Loucy (cell line): Measurements from ENCODE around the gene KIF13A.
"Not testable (repeated sequence)": the region's sequence is repeated elsewhere in the genome, so short reads cannot be mapped to it uniquely, and the experiment has no call there.

ENCODE experiments used
- H2AFZ ChIP-seq: fragments of 200-600 bp; sonication (generic); 2 replicates; pipeline ENCODE4 v1.6.0; 2016; ENCODE audit warnings: antibody characterized with exemption, mild to moderate bottlenecking, low read length, moderate library complexity
- H3F3A ChIP-seq: fragments of 200-600 bp; 2 replicates; pipeline ENCODE4 v1.6.0; 2016; ENCODE audit warnings: antibody characterized with exemption, low read depth, mild to moderate bottlenecking
- H3K27me3 ChIP-seq: fragments of 200-600 bp; sonication (generic); 2 replicates; pipeline ENCODE4 v1.6.1; 2014; ENCODE audit warnings: low read length, mild to moderate bottlenecking; ENCODE audit not compliant: insufficient read depth, poor library complexity, severe bottlenecking
- H3K36me3 ChIP-seq: fragments of 200-600 bp; sonication (generic); 2 replicates; pipeline ENCODE4 v1.6.1; 2016; ENCODE audit warnings: low read length; ENCODE audit not compliant: insufficient read depth
- H3K4me1 ChIP-seq: fragments of 200-600 bp; sonication (generic); 2 replicates; pipeline ENCODE4 v1.5.1; 2014; ENCODE audit warnings: low read length, mild to moderate bottlenecking; ENCODE audit not compliant: insufficient read depth, poor library complexity, severe bottlenecking
- H3K4me2 ChIP-seq: fragments of 200-600 bp; sonication (generic); 2 replicates; pipeline ENCODE4 v1.6.0; 2014; ENCODE audit warnings: antibody characterized with exemption, low read length, low read depth, mild to moderate bottlenecking; ENCODE audit not compliant: poor library complexity, severe bottlenecking
- H3K4me3 ChIP-seq: fragments of 200-600 bp; sonication (generic); 2 replicates; pipeline ENCODE4 v1.5.1; 2014; ENCODE audit warnings: low read length, mild to moderate bottlenecking, mixed read lengths; ENCODE audit not compliant: poor library complexity, severe bottlenecking
- H3K79me2 ChIP-seq: fragments of 200-600 bp; sonication (generic); 2 replicates; pipeline ENCODE4 v1.6.1; 2014; ENCODE audit warnings: low read length; ENCODE audit not compliant: insufficient read depth
- H3K9ac ChIP-seq: fragments of 200-600 bp; sonication (generic); 2 replicates; pipeline ENCODE4 v1.6.0; 2014; ENCODE audit warnings: mild to moderate bottlenecking, low read depth, low read length, moderate library complexity; ENCODE audit not compliant: poor library complexity, severe bottlenecking
- H3K9me2 ChIP-seq: fragments of 200-600 bp; sonication (generic); replicated peaks from 2 replicates; pipeline ENCODE4 v1.6.1; 2016; ENCODE audit warnings: low read depth, low read length, mixed read lengths
- H3K9me3 ChIP-seq: fragments of 200-600 bp; sonication (generic); 2 replicates; pipeline ENCODE4 v1.6.1; 2014; ENCODE audit warnings: mild to moderate bottlenecking, antibody characterized with exemption, low read length, low read depth; ENCODE audit not compliant: insufficient read depth
- H4K20me1 ChIP-seq: fragments of 200-600 bp; sonication (generic); 2 replicates; pipeline ENCODE4 v1.6.0; 2014; ENCODE audit warnings: antibody characterized with exemption, low read length, mild to moderate bottlenecking; ENCODE audit not compliant: insufficient read depth, poor library complexity, severe bottlenecking
- EZH2phosphoT487 ChIP-seq: fragments of 200-600 bp; IDR thresholded peaks from 2 replicates; pipeline ENCODE4 v1.6.1; 2018; ENCODE audit warnings: antibody characterized with exemption, mild to moderate bottlenecking, moderate library complexity, borderline replicate concordance
- TF ChIP-seq, protein P1 (sequence below): fragments of 200-600 bp; sonication (generic); conservative IDR thresholded peaks from 2 replicates; pipeline ENCODE4 v1.5.1; 2014; ENCODE audit warnings: mild to moderate bottlenecking, antibody characterized with exemption, low read length

KIF13A gene

DNA sequence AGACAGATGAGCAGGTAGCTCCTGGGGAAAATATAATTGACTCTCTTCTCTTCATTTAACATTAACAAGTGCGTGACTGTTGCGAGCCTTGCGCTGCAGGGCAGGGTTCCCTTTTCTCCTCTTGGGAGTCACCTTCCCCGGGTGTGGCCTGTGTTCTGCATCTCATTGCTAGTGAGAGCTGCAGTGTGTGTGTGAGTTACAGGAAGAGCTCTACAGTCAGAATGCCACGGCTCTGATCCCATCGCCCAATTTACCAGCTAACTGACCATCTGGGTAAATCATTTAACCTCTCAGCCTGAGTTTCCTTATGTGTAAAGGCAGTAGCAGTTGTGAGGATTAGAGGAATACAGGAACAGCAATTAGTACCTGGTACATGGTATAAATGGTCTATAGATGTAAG lies 173.9 kb downstream of the KIF13A start:
- Histone ChIP-seq H3K27me3 (no peaks in the 10 kb centered on the region), H3K36me3 (no peaks in the 10 kb centered on the region), H4K20me1 (no peaks in the 10 kb centered on the region), H3K9ac (no peak overlapping the region), H3F3A (no peaks in the 10 kb centered on the region), H3K4me2 (no peak overlapping the region), H3K9me3 (no peaks in the 10 kb centered on the region), H3K4me1 (no peaks in the 10 kb centered on the region), H3K79me2 (no peaks in the 10 kb centered on the region), H3K9me2 (no peaks in the 10 kb centered on the region), H3K4me3 (no peak overlapping the region), H2AFZ (no peak overlapping the region)
- TF ChIP-seq EZH2phosphoT487, result no peak
- TF ChIP-seq, protein P1, sequence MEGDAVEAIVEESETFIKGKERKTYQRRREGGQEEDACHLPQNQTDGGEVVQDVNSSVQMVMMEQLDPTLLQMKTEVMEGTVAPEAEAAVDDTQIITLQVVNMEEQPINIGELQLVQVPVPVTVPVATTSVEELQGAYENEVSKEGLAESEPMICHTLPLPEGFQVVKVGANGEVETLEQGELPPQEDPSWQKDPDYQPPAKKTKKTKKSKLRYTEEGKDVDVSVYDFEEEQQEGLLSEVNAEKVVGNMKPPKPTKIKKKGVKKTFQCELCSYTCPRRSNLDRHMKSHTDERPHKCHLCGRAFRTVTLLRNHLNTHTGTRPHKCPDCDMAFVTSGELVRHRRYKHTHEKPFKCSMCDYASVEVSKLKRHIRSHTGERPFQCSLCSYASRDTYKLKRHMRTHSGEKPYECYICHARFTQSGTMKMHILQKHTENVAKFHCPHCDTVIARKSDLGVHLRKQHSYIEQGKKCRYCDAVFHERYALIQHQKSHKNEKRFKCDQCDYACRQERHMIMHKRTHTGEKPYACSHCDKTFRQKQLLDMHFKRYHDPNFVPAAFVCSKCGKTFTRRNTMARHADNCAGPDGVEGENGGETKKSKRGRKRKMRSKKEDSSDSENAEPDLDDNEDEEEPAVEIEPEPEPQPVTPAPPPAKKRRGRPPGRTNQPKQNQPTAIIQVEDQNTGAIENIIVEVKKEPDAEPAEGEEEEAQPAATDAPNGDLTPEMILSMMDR, result no peak

DNA sequence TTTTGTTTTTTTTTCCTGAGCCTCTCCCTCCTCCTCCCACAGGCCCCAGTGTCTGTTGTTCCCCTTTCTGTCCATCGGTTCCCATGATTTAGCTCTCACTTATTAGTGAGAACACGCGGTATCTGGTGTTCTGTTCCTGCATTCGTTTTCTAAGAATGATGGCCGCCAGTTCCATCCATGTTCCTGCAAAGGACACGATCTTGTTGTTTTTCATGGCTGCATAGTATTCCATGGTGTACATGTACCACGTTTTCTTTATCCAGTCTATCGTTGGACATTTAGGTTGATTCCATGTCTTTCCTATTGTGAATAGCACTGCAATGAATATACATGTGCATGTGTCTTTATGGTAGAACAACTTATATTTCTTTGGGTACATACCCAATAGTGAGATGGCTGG lies 175.1 kb downstream of the KIF13A start:
- TF ChIP-seq, protein P1, result no peak
- no peak for TF ChIP-seq EZH2phosphoT487
- no peak overlapping the region for H3K9ac ChIP-seq

DNA sequence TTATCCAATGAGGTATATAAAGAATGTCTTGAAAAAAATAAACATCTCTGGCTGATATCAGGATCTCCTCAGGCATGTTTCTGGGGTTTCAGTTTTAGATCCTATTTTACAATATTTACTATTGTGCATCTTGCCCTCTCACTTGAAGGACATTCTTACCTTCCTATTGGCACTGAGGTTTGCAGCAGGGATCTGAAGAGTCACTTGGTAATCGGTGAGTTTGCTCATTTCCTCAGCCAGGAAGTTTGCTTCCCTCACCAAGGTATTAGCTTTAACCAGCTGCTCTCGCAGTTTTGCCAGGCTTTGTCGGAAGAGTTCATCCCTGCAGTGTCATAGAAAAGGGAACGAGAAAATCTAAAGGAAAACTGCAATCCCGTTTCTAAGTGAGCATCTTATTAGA lies 178.8 kb downstream of the KIF13A start:
- TF ChIP-seq, protein P1, result no peak
- TF ChIP-seq EZH2phosphoT487, result no peak

More for the DNA sequence above, 175.1 kb downstream of the KIF13A start:
- H3K36me3 ChIP-seq, result no peaks in the 10 kb centered on the region
- H3K9me3 ChIP-seq, result no peaks in the 10 kb centered on the region
- no peak overlapping the region for H3K4me3 ChIP-seq
- no peaks in the 10 kb centered on the region for H3K79me2 ChIP-seq
- H3K9me2 ChIP-seq, result no peaks in the 10 kb centered on the region
- no peak overlapping the region for H2AFZ ChIP-seq
- H3K4me1 ChIP-seq, result no peaks in the 10 kb centered on the region
- H4K20me1 ChIP-seq, result no peaks in the 10 kb centered on the region
- no peaks in the 10 kb centered on the region for H3K27me3 ChIP-seq
- no peaks in the 10 kb centered on the region for H3F3A ChIP-seq
- no peak overlapping the region for H3K4me2 ChIP-seq

DNA sequence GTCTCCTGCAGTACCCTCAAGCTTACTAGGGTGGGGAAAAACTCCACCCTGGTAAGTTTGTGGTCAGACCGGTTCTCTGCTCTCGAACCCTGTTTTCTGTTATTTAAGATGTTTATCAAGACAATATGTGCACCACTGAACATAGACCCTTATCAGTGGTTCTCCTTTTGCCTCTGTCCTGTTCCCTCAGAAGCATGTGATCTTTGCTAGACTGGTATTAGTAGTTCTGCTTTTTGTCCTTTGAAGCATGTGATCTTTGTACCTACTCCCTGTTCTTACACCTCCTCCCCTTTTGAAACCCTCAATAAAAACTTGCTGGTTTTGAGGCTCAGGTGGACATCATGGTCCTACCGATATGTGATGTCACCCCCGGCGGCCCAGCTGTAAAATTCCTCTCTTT lies 180.0 kb downstream of the KIF13A start:
- not testable (repeated sequence) for H3K27me3 ChIP-seq, H3K4me1 ChIP-seq, H3K9me2 ChIP-seq, H3K79me2 ChIP-seq, H4K20me1 ChIP-seq, H3K9me3 ChIP-seq, H3K4me3 ChIP-seq, H3F3A ChIP-seq, H3K4me2 ChIP-seq, H3K9ac ChIP-seq, H2AFZ ChIP-seq, H3K36me3 ChIP-seq

More for the DNA sequence above, 178.8 kb downstream of the KIF13A start:
- Histone ChIP-seq H3K4me2 (no peak overlapping the region), H3K79me2 (no peaks in the 10 kb centered on the region), H3K27me3 (no peaks in the 10 kb centered on the region), H3K9me3 (no peaks in the 10 kb centered on the region), H3K9me2 (no peaks in the 10 kb centered on the region), H3K36me3 (no peaks in the 10 kb centered on the region), H4K20me1 (no peaks in the 10 kb centered on the region), H3K4me3 (no peak overlapping the region), H3K9ac (no peak overlapping the region), H2AFZ (no peak overlapping the region), H3F3A (no peaks in the 10 kb centered on the region), H3K4me1 (no peaks in the 10 kb centered on the region)
